ENCODE data around the gene TIAM2.

The TIAM2 gene

GRCh38 chr6:155248008-155249001 is 253.2 kb downstream of the TIAM2 start:
- TF ChIP-seq GATA1 (IDR thresholded peaks at IDR 0.05; ENCODE audit: low read depth, low read length) = no peak
- TF ChIP-seq POLR2A (IDR thresholded peaks at IDR 0.05; ENCODE audit: low read length) = no peak
- peak in 1 of 2 experiments; percentile 17 for DNase-seq

GRCh38 chr6:155250701-155251381 is 255.7 kb downstream of the TIAM2 start:
- DNase-seq = no peak
- no peak for TF ChIP-seq POLR2A (IDR thresholded peaks at IDR 0.05; ENCODE audit: low read length)
- TF ChIP-seq GATA1 (IDR thresholded peaks at IDR 0.05; ENCODE audit: low read depth, low read length) = no peak

- TF ChIP-seq GATA1 (IDR thresholded peaks at IDR 0.05; ENCODE audit: low read depth, low read length) = no peak
- TF ChIP-seq POLR2A (IDR thresholded peaks at IDR 0.05; ENCODE audit: low read length) = no peak
- DNase-seq = no peak
These were observed 257.5 kb downstream of the TIAM2 start for GRCh38 chr6:155252581-155252980.

- no peak for DNase-seq
- TF ChIP-seq GATA1 (IDR thresholded peaks at IDR 0.05; ENCODE audit: low read depth, low read length) = no peak
These were observed 258.2 kb downstream of the TIAM2 start for GRCh38 chr6:155253337-155253736.

- TF ChIP-seq GATA1 (IDR thresholded peaks at IDR 0.05; ENCODE audit: low read depth, low read length) = no peak
- TF ChIP-seq POLR2A (IDR thresholded peaks at IDR 0.05; ENCODE audit: low read length) = no peak
- no peak for DNase-seq
These were observed 259.0 kb downstream of the TIAM2 start for GRCh38 chr6:155254139-155254538.

GRCh38 chr6:155256122-155256795 is 261.1 kb downstream of the TIAM2 start:
- no peak for TF ChIP-seq GATA1 (IDR thresholded peaks at IDR 0.05; ENCODE audit: low read depth, low read length)
- TF ChIP-seq POLR2A (IDR thresholded peaks at IDR 0.05; ENCODE audit: low read length) = no peak
- no peak for DNase-seq

GRCh38 chr6:155257796-155258195 is 262.7 kb downstream of the TIAM2 start:
- no peak for DNase-seq

GRCh38 chr6:155259204-155259603 is 264.1 kb downstream of the TIAM2 start:
- no peak for TF ChIP-seq POLR2A (IDR thresholded peaks at IDR 0.05; ENCODE audit: low read length)
- no peak for TF ChIP-seq GATA1 (IDR thresholded peaks at IDR 0.05; ENCODE audit: low read depth, low read length)
- no peak for DNase-seq

More at GRCh38 chr6:155257796-155258195, 262.7 kb downstream of the TIAM2 start:
- TF ChIP-seq POLR2A (IDR thresholded peaks at IDR 0.05; ENCODE audit: low read length) (no peak), GATA1 (IDR thresholded peaks at IDR 0.05; ENCODE audit: low read depth, low read length) (no peak)

- no peak for DNase-seq
- no peak for TF ChIP-seq GATA1 (IDR thresholded peaks at IDR 0.05; ENCODE audit: low read depth, low read length)
- no peak for TF ChIP-seq POLR2A (IDR thresholded peaks at IDR 0.05; ENCODE audit: low read length)
These were observed 264.8 kb downstream of the TIAM2 start for GRCh38 chr6:155259897-155260296.

GRCh38 chr6:155260686-155261085 is 265.6 kb downstream of the TIAM2 start:
- TF ChIP-seq POLR2A (IDR thresholded peaks at IDR 0.05; ENCODE audit: low read length) (no peak), GATA1 (IDR thresholded peaks at IDR 0.05; ENCODE audit: low read depth, low read length) (no peak)
- no peak for DNase-seq

GRCh38 chr6:155261111-155261900 is 266.2 kb downstream of the TIAM2 start:
- TF ChIP-seq POLR2A (IDR thresholded peaks at IDR 0.05; ENCODE audit: low read length) = no peak
- no peak for TF ChIP-seq GATA1 (IDR thresholded peaks at IDR 0.05; ENCODE audit: low read depth, low read length)
- no peak for DNase-seq

GRCh38 chr6:155262655-155263054 is 267.5 kb downstream of the TIAM2 start:
- no peak for TF ChIP-seq POLR2A (IDR thresholded peaks at IDR 0.05; ENCODE audit: low read length)
- TF ChIP-seq GATA1 (IDR thresholded peaks at IDR 0.05; ENCODE audit: low read depth, low read length) = no peak
- no peak for DNase-seq

- no peak for TF ChIP-seq GATA1 (IDR thresholded peaks at IDR 0.05; ENCODE audit: low read depth, low read length)
- no peak for TF ChIP-seq POLR2A (IDR thresholded peaks at IDR 0.05; ENCODE audit: low read length)
- peak; percentile 19 to 67 for DNase-seq
These were observed 268.4 kb downstream of the TIAM2 start, which contains the start of gene CLDN20 for GRCh38 chr6:155263373-155264063. TSS of gene CLDN20 (plus strand) at chr6:155264013. CDS start at chr6:155275720, 11,707 bp downstream.

Data from erythroblast (primary cell).